Fibroblast of the conjunctiva (primary cell): ENCODE data around the gene DPH5.

Experiments
- DNase-seq: peaks from one replicate; pipeline ENCODE4 v3.0.0-alpha.2; 2010; ENCODE audit warnings: low read depth

Gene DPH5

DNA sequence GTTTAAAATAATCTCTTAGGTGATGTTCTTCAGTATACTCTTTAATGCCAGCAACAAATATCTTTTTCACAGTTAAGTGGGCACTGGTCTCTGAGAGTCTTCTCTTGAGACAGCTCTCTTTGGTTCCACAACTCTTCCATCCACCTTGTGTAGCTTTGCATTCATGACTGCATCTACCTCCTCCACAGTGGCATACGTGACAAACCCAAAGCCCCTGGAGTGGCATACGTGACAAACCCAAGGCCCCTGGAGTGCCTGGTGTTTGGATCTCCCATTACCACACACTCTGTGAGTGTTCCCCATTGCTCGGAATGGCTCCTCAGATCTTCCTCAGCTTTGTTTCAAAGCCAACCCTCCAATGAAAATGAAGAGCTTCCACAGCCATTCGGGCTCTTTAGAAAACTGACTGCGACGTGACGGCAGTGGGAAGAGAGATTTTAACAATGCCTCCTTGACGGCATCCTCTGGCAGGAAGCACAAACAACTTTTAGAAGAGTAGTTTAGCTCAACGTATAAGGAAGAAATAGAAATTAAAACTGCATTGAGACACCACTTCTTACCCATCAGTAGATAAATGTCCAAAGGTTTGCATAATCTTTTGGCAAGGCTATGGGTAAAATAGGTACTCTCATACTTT, 83.9 kb downstream of the DPH5 start:
- DNase-seq: no peak

DNA sequence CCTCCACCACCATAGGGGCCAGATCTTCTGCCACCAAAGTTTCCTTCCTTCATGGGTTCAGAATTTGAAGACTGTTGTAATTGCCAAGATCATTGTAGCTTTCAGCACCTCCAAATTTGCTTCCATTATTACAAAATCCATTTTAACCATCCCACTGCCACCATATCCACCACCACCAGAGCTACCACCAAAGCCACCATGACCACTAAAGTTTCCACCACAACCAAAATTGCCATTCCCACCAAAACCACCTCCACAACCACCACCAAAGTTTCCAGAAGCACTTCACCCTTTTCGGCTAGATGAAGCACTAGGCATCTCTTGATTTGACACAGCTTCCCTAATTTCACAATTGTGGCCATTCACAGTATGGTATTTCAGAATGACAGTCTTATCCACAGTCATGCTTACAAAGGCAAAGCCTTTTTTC, 84.5 kb downstream of the DPH5 start:
- no peak for DNase-seq
